OCI-LY1 (cell line): ENCODE data around the gene PIP4P1.

ENCODE experiments used
- CTCF ChIP-seq: fragments of 200-600 bp; sonication (generic), shearing (Covaris generic); IDR thresholded peaks from 2 replicates; pipeline ENCODE4 v1.5.1; 2017; ENCODE audit warnings: mild to moderate bottlenecking, antibody characterized with exemption, low read length, moderate library complexity, mixed read lengths
- EZH2 ChIP-seq: fragments of 200-600 bp; sonication (generic), shearing (Covaris generic); IDR thresholded peaks from 2 replicates; pipeline ENCODE4 v1.8.0; 2017; ENCODE audit warnings: borderline replicate concordance, mixed run types, mild to moderate bottlenecking, antibody characterized with exemption, low read length, moderate library complexity, mixed read lengths

DNA sequence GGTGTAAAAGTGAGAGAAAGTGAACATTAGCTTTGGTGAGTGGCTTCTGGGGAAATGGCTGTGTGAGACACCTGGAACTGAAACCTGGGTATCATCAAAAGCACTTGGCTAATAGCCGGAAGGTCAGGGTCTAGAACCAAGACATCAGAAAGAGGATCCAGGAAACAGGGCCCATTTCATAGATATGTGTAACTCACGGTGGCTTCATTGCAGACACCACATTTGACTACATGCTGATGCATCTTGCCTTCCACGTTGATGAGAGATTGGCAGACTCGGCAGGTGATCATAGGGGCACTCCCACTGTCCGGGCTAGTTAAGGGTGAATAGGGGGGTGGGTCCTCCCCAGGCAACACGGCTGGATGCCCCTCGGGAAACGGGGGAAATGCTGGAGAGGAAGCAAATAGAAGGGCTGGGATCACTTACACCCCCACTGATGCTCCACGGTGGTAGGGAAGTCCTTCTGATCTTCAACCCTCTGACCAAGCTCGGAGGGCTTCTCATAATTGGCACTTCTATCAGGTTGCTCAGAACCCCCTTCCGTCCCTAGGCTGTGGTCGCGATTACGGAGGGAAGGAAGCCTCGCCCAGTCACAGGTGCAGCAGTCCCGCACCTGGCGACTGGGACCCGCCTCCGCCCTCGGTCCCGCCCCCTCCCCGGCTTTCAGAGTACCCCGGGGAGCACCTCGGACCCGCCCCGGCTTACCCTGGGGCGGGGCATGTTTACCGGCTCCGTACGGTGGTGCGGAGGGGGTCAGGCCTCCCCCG, 593 bp downstream of the PIP4P1 start:
- TF ChIP-seq CTCF: no peak
- no peak for TF ChIP-seq EZH2
